Caco-2 (cell line): ENCODE data around the gene GRHPR. TPM values are rescaled to one million over a fixed set of nuclear protein-coding genes. Genes with fewer than 3 reads are reported as not detected.

Experiments
- BruUV-seq: library from RNA; stranded (reverse); fragments of 400-500 nt; replicated peaks from 2 replicates; lab custom pipeline; 2021; lab: Mats Ljungman, UMichigan
- CTCF ChIA-PET: fragments of 300-600 bp; sonication (Branson Sonifier 250); formaldehyde crosslinking; loops from one replicate; lab custom pipeline; 2022; ENCODE audit warnings: antibody characterized with exemption; lab: Charles Lee
- POLR2A ChIA-PET: fragments of 300-600 bp; sonication (Branson Sonifier 250); formaldehyde crosslinking; loops from one replicate; lab custom pipeline; 2022; ENCODE audit warnings: antibody characterized with exemption; lab: Charles Lee
- DNase-seq, 2 experiments: peaks; one replicate each; pipeline versions ENCODE4 v3.0.0 to v3.0.0-alpha.2; 2020 to 2022
- H3K27me3 ChIP-seq: replicated peaks from 2 replicates; pipeline ENCODE4 v1.6.0; 2011; ENCODE audit warnings: low read length; ENCODE audit not compliant: control insufficient read depth, insufficient read depth
- H3K36me3 ChIP-seq: 2 replicates; pipeline ENCODE4 v1.5.1; 2011; ENCODE audit warnings: low read length; ENCODE audit not compliant: control insufficient read depth, insufficient read depth
- H3K4me1 ChIP-seq: fragments of 250-450 bp; sonication (Bioruptor Pico); 2 replicates; pipeline ENCODE4 v1.5.1; 2020; ENCODE audit warnings: mild to moderate bottlenecking
- H3K4me3 ChIP-seq: 2 replicates; pipeline ENCODE4 v1.5.1; 2011; ENCODE audit warnings: low read depth, mild to moderate bottlenecking, control low read depth, low read length
- H3K9me3 ChIP-seq: fragments of 250-450 bp; sonication (Bioruptor Pico); 2 replicates; pipeline ENCODE4 v1.5.1; 2020; ENCODE audit warnings: mild to moderate bottlenecking, moderate library complexity
- H3K27ac Mint-ChIP-seq: one replicate; pipeline ENCODE4 v1.8.0; 2022; ENCODE audit warnings: mixed read lengths; ENCODE audit not compliant: unreplicated experiment
- H3K27me3 Mint-ChIP-seq: one replicate; pipeline ENCODE4 v1.8.0; 2022; ENCODE audit warnings: mixed read lengths; ENCODE audit not compliant: insufficient read depth, unreplicated experiment
- H3K36me3 Mint-ChIP-seq: one replicate; pipeline ENCODE4 v1.8.0; 2022; ENCODE audit warnings: mild to moderate bottlenecking, mixed read lengths; ENCODE audit not compliant: insufficient read depth, unreplicated experiment
- H3K4me1 Mint-ChIP-seq: one replicate; pipeline ENCODE4 v1.8.0; 2022; ENCODE audit warnings: low read depth, mixed read lengths; ENCODE audit not compliant: unreplicated experiment
- H3K4me3 Mint-ChIP-seq: one replicate; pipeline ENCODE4 v1.8.0; 2022; ENCODE audit warnings: mild to moderate bottlenecking, moderate library complexity, mixed read lengths; ENCODE audit not compliant: unreplicated experiment
- H3K9me3 Mint-ChIP-seq: one replicate; pipeline ENCODE4 v1.8.0; 2022; ENCODE audit warnings: mixed read lengths; ENCODE audit not compliant: unreplicated experiment
- CTCF ChIP-seq, 2 experiments: fragments of 200-600 bp in 1 of 2; IDR thresholded peaks; 1 replicate in 1 of 2; 2 replicates in 1 of 2; pipeline versions ENCODE4 v1.5.1 to v1.8.0; 2011 to 2022; ENCODE audit warnings: antibody characterized with exemption in 1 of 2, control low read depth in 1 of 2, inconsistent platforms in 1 of 2, low read depth in 1 of 2, low read length in 1 of 2, mild to moderate bottlenecking in 1 of 2, moderate library complexity in 1 of 2; ENCODE audit not compliant: insufficient read depth in 1 of 2, severe bottlenecking in 1 of 2, unreplicated experiment in 1 of 2
- intact Hi-C: fragments of 100-400 bp; cut with micrococcal nuclease; formaldehyde crosslinking; loops from one replicate; pipeline ENCODE4 v1.10.0; 2022; ENCODE audit not compliant: unreplicated experiment
- total RNA-seq: library from RNA; stranded (reverse); gene quantifications from 2 replicates; pipeline ENCODE4 v1.2.3, GENCODE V29; 2022

GRHPR gene
- total RNA-seq, 1 experiment from 2014 or later = 82.5 TPM

- Histone ChIP-seq H3K4me1 (peaks cover 6% of the 10 kb centered on the region; the same call in 1 of the 2 replicates), H3K9me3 (no peaks in the 10 kb centered on the region), H3K27me3 (no peaks in the 10 kb centered on the region), H3K36me3 (no peaks in the 10 kb centered on the region), H3K4me3 (no peak overlapping the region)
- Mint-ChIP-seq H3K27me3 (no peaks in the 10 kb centered on the region), H3K27ac (no peak overlapping the region), H3K9me3 (no peaks in the 10 kb centered on the region), H3K36me3 (peaks cover 13% of the 10 kb centered on the region), H3K4me3 (no peak overlapping the region), H3K4me1 (peaks cover 18% of the 10 kb centered on the region)
- DNase-seq = no peak
- intact Hi-C loops = no loop called here
- ChIA-PET CTCF (no interaction called here), POLR2A (interaction anchor here (1.0 kb wide), 1 partner anchor 13 kb away, joined by 4 read pairs; the partner anchor contains the start of gene ZBTB5)
- no TSS peak for BruUV-seq
- no peak for TF ChIP-seq CTCF (IDR thresholded peaks at IDR 0.05; ENCODE audit: insufficient read depth in 1 of 2, low read depth in 1 of 2, low read length in 1 of 2, severe bottlenecking in 1 of 2, unreplicated experiment in 1 of 2)
These were observed 30.1 kb downstream of the GRHPR start for GRCh38 chr9:37452611-37453010.

- H3K4me1 Mint-ChIP-seq = peaks cover 22% of the 10 kb centered on the region
- CTCF ChIA-PET = no interaction called here
These were observed 31.3 kb downstream of the GRHPR start for GRCh38 chr9:37453827-37454226.

GRCh38 chr9:37454238-37454637, 31.7 kb downstream of the GRHPR start:
- TF ChIP-seq CTCF (IDR thresholded peaks at IDR 0.05; ENCODE audit: insufficient read depth in 1 of 2, low read depth in 1 of 2, low read length in 1 of 2, severe bottlenecking in 1 of 2, unreplicated experiment in 1 of 2) = no peak
- H3K36me3 Mint-ChIP-seq = peaks cover 15% of the 10 kb centered on the region
- no peaks in the 10 kb centered on the region for H3K27me3 Mint-ChIP-seq
- Histone ChIP-seq H3K4me3 (no peak overlapping the region), H3K4me1 (peaks cover 6% of the 10 kb centered on the region; the same call in 1 of the 2 replicates), H3K27me3 (no peaks in the 10 kb centered on the region), H3K9me3 (no peaks in the 10 kb centered on the region), H3K36me3 (no peaks in the 10 kb centered on the region)
- ChIA-PET CTCF (no interaction called here), POLR2A (interaction anchor here (0.6 kb wide), 1 partner anchor 32 kb away, joined by 3 read pairs; the partner anchor contains the start of gene GRHPR)
- no peaks in the 10 kb centered on the region for H3K9me3 Mint-ChIP-seq
- H3K27ac Mint-ChIP-seq = no peak overlapping the region
- peaks cover 22% of the 10 kb centered on the region for H3K4me1 Mint-ChIP-seq
- BruUV-seq = no TSS peak
- intact Hi-C loops = no loop called here
- H3K4me3 Mint-ChIP-seq = no peak overlapping the region
- no peak for DNase-seq

More at GRCh38 chr9:37453827-37454226, 31.3 kb downstream of the GRHPR start:
- no peak overlapping the region for H3K4me3 Mint-ChIP-seq
- BruUV-seq = no TSS peak
- Histone ChIP-seq H3K36me3 (no peaks in the 10 kb centered on the region), H3K9me3 (no peaks in the 10 kb centered on the region), H3K4me3 (no peak overlapping the region), H3K27me3 (no peaks in the 10 kb centered on the region), H3K4me1 (peaks cover 6% of the 10 kb centered on the region; the same call in 1 of the 2 replicates)
- intact Hi-C loops = no loop called here
- H3K9me3 Mint-ChIP-seq = no peaks in the 10 kb centered on the region
- H3K27me3 Mint-ChIP-seq = no peaks in the 10 kb centered on the region
- peaks cover 15% of the 10 kb centered on the region for H3K36me3 Mint-ChIP-seq
- TF ChIP-seq CTCF (IDR thresholded peaks at IDR 0.05; ENCODE audit: insufficient read depth in 1 of 2, low read depth in 1 of 2, low read length in 1 of 2, severe bottlenecking in 1 of 2, unreplicated experiment in 1 of 2) = no peak
- no peak overlapping the region for H3K27ac Mint-ChIP-seq
- POLR2A ChIA-PET = interaction anchor here (1.0 kb wide), 1 partner anchor 11 kb away, joined by 3 read pairs; the partner anchor contains the start of gene ZBTB5
- DNase-seq = no peak
